Panc1 (cell line): ENCODE data around the gene MUC5AC. TPM values are rescaled to one million over a fixed set of nuclear protein-coding genes. Genes with fewer than 3 reads are reported as not detected.

ENCODE experiments used
- ATAC-seq: fragments of 200-7000 bp; cut with Tn5 transposase; 2 replicates; pipeline ENCODE4 v1.9.1; 2020; ENCODE audit warnings: mild to moderate bottlenecking, moderate library complexity
- BruUV-seq: library from RNA; stranded (reverse); fragments of 400-500 nt; replicated peaks from 2 replicates; lab custom pipeline; 2021; lab: Mats Ljungman, UMichigan
- CTCF ChIA-PET: fragments of 300-600 bp; sonication (Branson Sonifier 250); formaldehyde crosslinking; loops from one replicate; lab custom pipeline; 2022; ENCODE audit warnings: antibody characterized with exemption; lab: Charles Lee
- POLR2A ChIA-PET: fragments of 300-600 bp; sonication (Branson Sonifier 250); formaldehyde crosslinking; loops from one replicate; lab custom pipeline; 2022; ENCODE audit warnings: antibody characterized with exemption; lab: Charles Lee
- DNase-seq: peaks from one replicate; pipeline ENCODE4 v3.0.0-alpha.2; 2010; ENCODE audit warnings: low read depth, low spot score
- H3K27ac ChIP-seq: 2 replicates; pipeline ENCODE4 v1.5.1; 2011; ENCODE audit warnings: mild to moderate bottlenecking, low read length, inconsistent platforms
- H3K27me3 ChIP-seq: fragments of 200-500 bp; sonication (Bioruptor generic); 2 replicates; pipeline ENCODE4 v1.6.0; 2014; ENCODE audit warnings: low read length, inconsistent platforms; ENCODE audit not compliant: control insufficient read depth, insufficient read depth
- H3K36me3 ChIP-seq: fragments of 200-500 bp; sonication (Bioruptor generic); 2 replicates; pipeline ENCODE4 v1.5.1; 2014; ENCODE audit warnings: inconsistent platforms, mild to moderate bottlenecking, low read length, moderate library complexity; ENCODE audit not compliant: control insufficient read depth, insufficient read depth
- H3K4me1 ChIP-seq: 2 replicates; pipeline ENCODE4 v1.5.1; 2011; ENCODE audit warnings: inconsistent platforms, mild to moderate bottlenecking, low read length, moderate library complexity; ENCODE audit not compliant: control insufficient read depth, insufficient read depth
- H3K4me3 ChIP-seq, 2 experiments: 2 replicates each; pipeline ENCODE4 v1.5.1; 2011 to 2012; ENCODE audit warnings: low read depth in 2 of 2, low read length in 2 of 2, mild to moderate bottlenecking in 2 of 2, inconsistent platforms in 1 of 2, moderate library complexity in 1 of 2
- H3K9me3 ChIP-seq: fragments of 200-500 bp; sonication (Bioruptor generic); 2 replicates; pipeline ENCODE4 v1.5.1; 2014; ENCODE audit warnings: low read depth, mild to moderate bottlenecking, inconsistent platforms, low read length, moderate library complexity; ENCODE audit not compliant: control insufficient read depth, insufficient read depth
- CTCF ChIP-seq: fragments of 450-650 bp; IDR thresholded peaks from 2 replicates; pipeline ENCODE4 v1.5.1; 2017; ENCODE audit warnings: mild to moderate bottlenecking
- POLR2AphosphoS5 ChIP-seq: IDR thresholded peaks from 2 replicates; pipeline ENCODE4 v1.6.1; 2012; ENCODE audit warnings: mild to moderate bottlenecking, low read depth, low read length, moderate library complexity
- REST ChIP-seq, 2 experiments: IDR thresholded peaks; 2 replicates each; pipeline ENCODE4 v1.6.1; 2011 to 2012; ENCODE audit warnings: low read depth in 2 of 2, control low read depth in 1 of 2, low read length in 1 of 2, mild to moderate bottlenecking in 1 of 2, moderate library complexity in 1 of 2; ENCODE audit not compliant: insufficient read depth in 1 of 2
- SIN3A ChIP-seq: IDR thresholded peaks from 2 replicates; pipeline ENCODE4 v1.6.1; 2012; ENCODE audit warnings: low read depth, mild to moderate bottlenecking, low read length, moderate library complexity, borderline replicate concordance; ENCODE audit not compliant: insufficient read depth
- TCF7L2 ChIP-seq: IDR thresholded peaks from 2 replicates; pipeline ENCODE4 v1.6.1; 2011; ENCODE audit warnings: mild to moderate bottlenecking, low read depth, low read length, inconsistent platforms
- in situ Hi-C: cut with HindIII; loops from 2 replicates; pipeline ENCODE4 v1.10.0; 2016; ENCODE audit warnings: low sequenced_read_pairs, low pct_unique_long_range_greater_than_20kb
- intact Hi-C: fragments of 100-400 bp; cut with micrococcal nuclease; formaldehyde crosslinking; loops from one replicate; pipeline ENCODE4 v1.10.0; 2022; ENCODE audit not compliant: unreplicated experiment
- total RNA-seq: library from RNA; stranded (reverse); gene quantifications from one replicate; pipeline ENCODE4 v1.2.1, GENCODE V29; 2021; ENCODE audit not compliant: unreplicated experiment

The MUC5AC gene
- total RNA-seq, 1 experiment from 2014 or later = 0.03 TPM

GRCh38 chr11:1202154-1202775 lies 44.5 kb downstream of the MUC5AC start:
- in situ Hi-C loops (no loop called here), intact Hi-C loops (loop anchor here (10.0 kb wide), 1 partner anchor 313 kb away; no protein-coding TSS in a partner anchor)
- ATAC-seq = peak; percentile 62
- POLR2A ChIA-PET = interaction anchor here (0.5 kb wide), 1 partner anchor 267 kb away, joined by 8 read pairs; no protein-coding TSS in a partner anchor
- peak overlapping the region; percentile 9; the same call in 1 of the 2 replicates for H3K27ac ChIP-seq
- H3K4me1 ChIP-seq = peaks cover 18% of the 10 kb centered on the region
- TF ChIP-seq REST (IDR thresholded peaks at IDR 0.05; ENCODE audit: insufficient read depth in 1 of 2, low read depth in 2 of 2, low read length in 1 of 2) (no peak), CTCF (no peak), POLR2AphosphoS5 (no peak), TCF7L2 (no peak), SIN3A (no peak)
- no TSS peak for BruUV-seq
- CTCF ChIA-PET = interaction anchor here (0.7 to 1.3 kb wide), 4 partner anchors 20 to 86 kb away, joined by 3 to 4 read pairs (median 4); partner anchors contain the start of gene MUC5B
- no peaks in the 10 kb centered on the region for H3K36me3 ChIP-seq
- DNase-seq = no peak
- no peaks in the 10 kb centered on the region for H3K27me3 ChIP-seq
- H3K4me3 ChIP-seq = no peak overlapping the region
- H3K9me3 ChIP-seq = no peaks in the 10 kb centered on the region

- POLR2A ChIA-PET = interaction anchor here (0.5 kb wide), 1 partner anchor 266 kb away, joined by 8 read pairs; no protein-coding TSS in a partner anchor
- H3K27ac ChIP-seq = peak overlapping the region; percentile 32
- no TSS peak for BruUV-seq
Measured at GRCh38 chr11:1202776-1203504, 45.2 kb downstream of the MUC5AC start.

More at GRCh38 chr11:1202776-1203504, 45.2 kb downstream of the MUC5AC start:
- ATAC-seq = peak; percentile 87
- Histone ChIP-seq H3K9me3 (no peaks in the 10 kb centered on the region), H3K36me3 (no peaks in the 10 kb centered on the region), H3K27me3 (no peaks in the 10 kb centered on the region), H3K4me3 (0 out of 4 replicates have a peak overlapping the region, but pooled peaks of 1 of the 2 experiments have one; percentile 3), H3K4me1 (peaks cover 18% of the 10 kb centered on the region)
- DNase-seq = peak; percentile 32
- intact Hi-C loops = loop anchor here (10.0 kb wide), 1 partner anchor 312 kb away; no protein-coding TSS in a partner anchor
- in situ Hi-C loops = no loop called here
- no peak for TF ChIP-seq SIN3A
- peak in 1 of 2 experiments; percentile 59; a peak in 2 of 4 replicates for TF ChIP-seq REST (IDR thresholded peaks at IDR 0.05; ENCODE audit: insufficient read depth in 1 of 2, low read depth in 2 of 2, low read length in 1 of 2)
- peak; percentile 100 for TF ChIP-seq CTCF
- CTCF ChIA-PET = interaction anchor here (0.8 to 1.3 kb wide), 3 partner anchors 20 to 87 kb away, joined by 3 to 4 read pairs (median 4); partner anchors contain the start of gene MUC5B
